ENCODE measurements around the gene MAPK1IP1L.

- TF ChIP-seq, protein P1, sequence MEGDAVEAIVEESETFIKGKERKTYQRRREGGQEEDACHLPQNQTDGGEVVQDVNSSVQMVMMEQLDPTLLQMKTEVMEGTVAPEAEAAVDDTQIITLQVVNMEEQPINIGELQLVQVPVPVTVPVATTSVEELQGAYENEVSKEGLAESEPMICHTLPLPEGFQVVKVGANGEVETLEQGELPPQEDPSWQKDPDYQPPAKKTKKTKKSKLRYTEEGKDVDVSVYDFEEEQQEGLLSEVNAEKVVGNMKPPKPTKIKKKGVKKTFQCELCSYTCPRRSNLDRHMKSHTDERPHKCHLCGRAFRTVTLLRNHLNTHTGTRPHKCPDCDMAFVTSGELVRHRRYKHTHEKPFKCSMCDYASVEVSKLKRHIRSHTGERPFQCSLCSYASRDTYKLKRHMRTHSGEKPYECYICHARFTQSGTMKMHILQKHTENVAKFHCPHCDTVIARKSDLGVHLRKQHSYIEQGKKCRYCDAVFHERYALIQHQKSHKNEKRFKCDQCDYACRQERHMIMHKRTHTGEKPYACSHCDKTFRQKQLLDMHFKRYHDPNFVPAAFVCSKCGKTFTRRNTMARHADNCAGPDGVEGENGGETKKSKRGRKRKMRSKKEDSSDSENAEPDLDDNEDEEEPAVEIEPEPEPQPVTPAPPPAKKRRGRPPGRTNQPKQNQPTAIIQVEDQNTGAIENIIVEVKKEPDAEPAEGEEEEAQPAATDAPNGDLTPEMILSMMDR (tag by site-specific recombination; IDR thresholded peaks at IDR 0.05), result no peak
- TF ChIP-seq ZNF626 (tag by site-specific recombination; IDR thresholded peaks at IDR 0.05) (no peak), ZNF670 (tag by site-specific recombination; IDR thresholded peaks at IDR 0.05; ENCODE audit: low read depth) (no peak), REST (tag by site-specific recombination; IDR thresholded peaks at IDR 0.05) (no peak), ZNF501 (tag by site-specific recombination; IDR thresholded peaks at IDR 0.05) (no peak), ZNF768 (tag by site-specific recombination; IDR thresholded peaks at IDR 0.05) (no peak), GLI4 (tag by site-specific recombination; IDR thresholded peaks at IDR 0.05) (no peak), KLF17 (tag by site-specific recombination; IDR thresholded peaks at IDR 0.05) (no peak), ZFP37 (tag by site-specific recombination; IDR thresholded peaks at IDR 0.05) (no peak), ZNF16 (tag by site-specific recombination; IDR thresholded peaks at IDR 0.05; ENCODE audit: low read depth) (no peak), ZNF248 (tag by site-specific recombination; IDR thresholded peaks at IDR 0.05) (no peak)
- TF ChIP-seq, protein P2, sequence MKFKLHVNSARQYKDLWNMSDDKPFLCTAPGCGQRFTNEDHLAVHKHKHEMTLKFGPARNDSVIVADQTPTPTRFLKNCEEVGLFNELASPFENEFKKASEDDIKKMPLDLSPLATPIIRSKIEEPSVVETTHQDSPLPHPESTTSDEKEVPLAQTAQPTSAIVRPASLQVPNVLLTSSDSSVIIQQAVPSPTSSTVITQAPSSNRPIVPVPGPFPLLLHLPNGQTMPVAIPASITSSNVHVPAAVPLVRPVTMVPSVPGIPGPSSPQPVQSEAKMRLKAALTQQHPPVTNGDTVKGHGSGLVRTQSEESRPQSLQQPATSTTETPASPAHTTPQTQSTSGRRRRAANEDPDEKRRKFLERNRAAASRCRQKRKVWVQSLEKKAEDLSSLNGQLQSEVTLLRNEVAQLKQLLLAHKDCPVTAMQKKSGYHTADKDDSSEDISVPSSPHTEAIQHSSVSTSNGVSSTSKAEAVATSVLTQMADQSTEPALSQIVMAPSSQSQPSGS (tag by site-specific recombination; IDR thresholded peaks at IDR 0.05; ENCODE audit: low read depth), result no peak
- TF ChIP-seq, protein P3, sequence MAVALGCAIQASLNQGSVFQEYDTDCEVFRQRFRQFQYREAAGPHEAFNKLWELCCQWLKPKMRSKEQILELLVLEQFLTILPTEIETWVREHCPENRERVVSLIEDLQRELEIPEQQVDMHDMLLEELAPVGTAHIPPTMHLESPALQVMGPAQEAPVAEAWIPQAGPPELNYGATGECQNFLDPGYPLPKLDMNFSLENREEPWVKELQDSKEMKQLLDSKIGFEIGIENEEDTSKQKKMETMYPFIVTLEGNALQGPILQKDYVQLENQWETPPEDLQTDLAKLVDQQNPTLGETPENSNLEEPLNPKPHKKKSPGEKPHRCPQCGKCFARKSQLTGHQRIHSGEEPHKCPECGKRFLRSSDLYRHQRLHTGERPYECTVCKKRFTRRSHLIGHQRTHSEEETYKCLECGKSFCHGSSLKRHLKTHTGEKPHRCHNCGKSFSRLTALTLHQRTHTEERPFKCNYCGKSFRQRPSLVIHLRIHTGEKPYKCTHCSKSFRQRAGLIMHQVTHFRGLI (tag by site-specific recombination; IDR thresholded peaks at IDR 0.05), result no peak
Observed at GRCh38 chr14:55053018-55053417, 1.6 kb downstream of the MAPK1IP1L start.
